ENCODE results near the gene TMEM183A.

- TF ChIP-seq POLR2AphosphoS5 (IDR thresholded peaks at IDR 0.05; ENCODE audit: borderline replicate concordance, low read depth, low read length), result no peak
- TF ChIP-seq EZH2 (IDR thresholded peaks at IDR 0.05), result no peak
- TF ChIP-seq FOXP2 (optimal IDR thresholded peaks at IDR 0.05; ENCODE audit: control extremely low read depth, extremely low read length, insufficient read depth), result no peak
Observed at GRCh38 chr1:203069030-203069747, 62.0 kb downstream of the TMEM183A start.

Measured in SK-N-MC (cell line).